GM18511 (cell line): ENCODE measurements around the gene ZBTB40.

ENCODE experiments used
- ATAC-seq: cut with Tn5 transposase; IDR thresholded peaks from one replicate; pipeline ENCODE4 v1.9.1; 2021; ENCODE audit warnings: mild to moderate bottlenecking, moderate library complexity; ENCODE audit not compliant: unreplicated experiment

The ZBTB40 gene

GRCh38 chr1:22470227-22470626 lies 18.6 kb downstream of the ZBTB40 start:
- ATAC-seq = no peak

GRCh38 chr1:22471078-22471477 lies 19.4 kb downstream of the ZBTB40 start:
- no peak for ATAC-seq

GRCh38 chr1:22471610-22472009 lies 20.0 kb downstream of the ZBTB40 start:
- ATAC-seq = no peak

- ATAC-seq = no peak
Observed at GRCh38 chr1:22472596-22472995, 20.9 kb downstream of the ZBTB40 start.

GRCh38 chr1:22473952-22474351 lies 22.3 kb downstream of the ZBTB40 start:
- no peak for ATAC-seq

DNA sequence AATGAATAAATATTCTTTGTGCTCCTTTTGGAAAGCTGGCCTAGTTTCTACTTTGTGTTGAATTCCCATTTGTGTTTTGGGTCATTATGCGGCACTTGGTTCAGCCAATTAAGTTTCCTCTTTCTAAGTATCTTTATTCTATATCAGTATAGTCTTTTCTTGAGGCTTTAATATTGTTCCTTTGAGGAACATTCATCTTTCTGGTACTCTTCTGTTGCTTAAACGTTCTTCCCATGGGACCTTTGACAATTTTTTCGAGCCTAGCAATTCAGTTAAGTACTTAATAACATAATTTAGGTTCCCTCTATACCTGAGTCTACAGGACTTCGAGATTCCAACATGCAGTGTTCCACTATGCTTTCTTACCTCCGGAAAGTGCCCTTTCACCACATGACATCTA lies 24.9 kb downstream of the ZBTB40 start:
- ATAC-seq = no peak

- ATAC-seq = no peak
Observed at GRCh38 chr1:22483121-22483520, 31.5 kb downstream of the ZBTB40 start.

GRCh38 chr1:22484706-22485345 lies 33.2 kb downstream of the ZBTB40 start:
- no peak for ATAC-seq

DNA sequence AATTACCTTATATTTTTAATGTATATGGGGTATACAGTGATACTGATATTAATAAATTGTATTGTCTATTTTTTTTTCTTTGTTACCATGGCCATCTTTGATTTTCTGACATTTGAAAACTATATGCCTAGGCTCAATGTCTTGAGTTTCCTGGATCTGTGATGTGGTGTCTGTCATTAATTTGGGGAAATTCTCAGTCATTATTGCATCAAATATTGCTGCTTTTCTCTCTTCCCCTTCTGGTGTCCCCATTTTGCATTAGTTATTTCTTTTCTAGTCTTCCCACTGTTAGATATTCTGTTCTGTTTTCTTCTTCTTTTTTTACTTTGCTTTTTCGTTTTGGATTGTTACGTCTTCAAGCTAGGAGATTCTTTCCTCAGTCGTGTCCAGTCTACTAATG lies 33.8 kb downstream of the ZBTB40 start:
- no peak for ATAC-seq

GRCh38 chr1:22487781-22488180 lies 36.1 kb downstream of the ZBTB40 start:
- ATAC-seq = no peak

GRCh38 chr1:22488319-22488718 lies 36.7 kb downstream of the ZBTB40 start:
- ATAC-seq = no peak

DNA sequence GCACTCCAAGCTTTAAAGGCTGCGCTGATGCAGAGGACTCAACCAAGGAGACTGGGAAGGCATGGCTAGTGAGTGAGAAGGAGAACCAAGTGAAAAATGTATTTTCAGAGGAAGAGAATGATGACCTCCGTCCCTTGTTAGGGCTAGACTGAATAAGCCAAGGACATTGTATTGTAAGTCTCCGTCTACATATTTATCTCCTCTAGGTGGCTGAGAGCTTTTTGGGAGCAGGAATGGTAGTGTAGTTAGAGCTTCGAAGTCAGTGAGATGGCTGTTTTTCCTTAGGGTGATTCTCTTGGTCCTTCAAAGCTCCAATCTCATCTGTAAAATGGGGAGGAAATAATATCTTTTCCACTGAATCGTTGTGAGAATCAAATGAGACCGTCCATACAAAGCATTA lies 37.6 kb downstream of the ZBTB40 start:
- ATAC-seq = no peak

DNA sequence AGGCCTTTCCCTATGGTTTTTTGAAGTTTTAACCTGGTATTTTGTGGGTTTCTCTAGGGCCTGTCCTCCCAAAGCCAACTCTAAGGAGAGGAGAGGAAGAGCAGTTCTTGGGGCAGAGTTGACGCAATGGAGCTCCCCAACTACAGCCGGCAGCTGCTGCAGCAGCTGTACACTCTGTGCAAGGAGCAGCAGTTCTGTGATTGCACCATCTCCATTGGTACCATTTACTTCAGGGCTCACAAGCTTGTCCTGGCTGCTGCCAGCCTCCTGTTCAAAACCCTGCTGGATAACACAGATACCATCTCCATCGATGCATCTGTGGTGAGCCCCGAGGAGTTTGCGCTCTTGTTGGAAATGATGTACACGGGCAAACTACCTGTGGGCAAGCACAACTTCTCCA lies 38.2 kb downstream of the ZBTB40 start:
- no peak for ATAC-seq

DNA sequence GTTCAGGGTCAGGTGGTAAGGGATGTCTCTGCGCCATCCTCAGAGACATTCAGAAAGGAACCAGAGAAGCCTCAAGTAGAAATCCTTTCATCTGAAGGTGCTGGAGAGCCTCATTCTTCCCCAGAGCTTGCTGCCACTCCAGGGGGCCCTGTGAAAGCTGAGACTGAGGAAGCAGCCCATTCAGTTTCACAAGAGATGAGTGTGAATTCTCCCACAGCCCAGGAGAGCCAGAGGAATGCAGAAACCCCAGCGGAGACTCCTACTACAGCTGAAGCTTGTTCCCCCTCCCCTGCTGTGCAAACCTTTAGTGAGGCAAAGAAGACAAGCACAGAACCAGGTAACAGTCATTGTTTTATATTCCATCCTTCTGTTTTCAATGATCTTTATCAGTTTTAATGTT lies 38.7 kb downstream of the ZBTB40 start:
- ATAC-seq = no peak

DNA sequence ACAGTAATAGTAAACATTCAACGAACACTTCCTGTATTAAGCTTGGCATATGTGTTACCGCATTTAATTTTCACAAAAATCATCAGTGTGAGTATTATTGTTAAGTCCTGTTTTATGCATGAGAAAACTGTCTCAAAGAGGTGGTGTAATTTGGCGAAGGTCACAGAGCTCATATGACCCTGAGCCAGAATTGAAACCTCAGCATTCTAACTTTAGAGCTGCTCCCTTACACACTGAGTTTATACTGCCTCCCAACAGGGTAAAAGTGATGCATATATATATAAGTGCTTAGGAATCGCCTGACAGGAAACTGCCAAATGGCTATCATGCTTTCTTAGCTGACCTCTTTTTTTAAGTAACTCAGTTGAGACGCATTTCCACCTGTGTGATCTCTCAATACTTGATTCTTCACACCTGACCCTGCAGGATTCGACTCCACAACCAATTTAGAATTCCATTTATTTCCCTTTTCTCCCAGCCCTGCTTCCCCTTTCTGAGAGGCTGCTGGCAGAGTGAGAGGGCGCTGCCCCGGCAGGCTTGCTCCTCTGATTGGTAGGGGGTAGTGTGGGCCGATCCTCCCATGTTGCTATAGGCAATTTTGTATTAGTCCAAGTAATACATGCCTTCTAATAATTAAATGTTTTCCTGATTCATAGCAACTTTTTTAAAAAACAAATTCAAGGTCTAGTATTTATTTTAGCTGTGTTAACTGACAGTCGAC lies 40.5 kb downstream of the ZBTB40 start:
- ATAC-seq = no peak

DNA sequence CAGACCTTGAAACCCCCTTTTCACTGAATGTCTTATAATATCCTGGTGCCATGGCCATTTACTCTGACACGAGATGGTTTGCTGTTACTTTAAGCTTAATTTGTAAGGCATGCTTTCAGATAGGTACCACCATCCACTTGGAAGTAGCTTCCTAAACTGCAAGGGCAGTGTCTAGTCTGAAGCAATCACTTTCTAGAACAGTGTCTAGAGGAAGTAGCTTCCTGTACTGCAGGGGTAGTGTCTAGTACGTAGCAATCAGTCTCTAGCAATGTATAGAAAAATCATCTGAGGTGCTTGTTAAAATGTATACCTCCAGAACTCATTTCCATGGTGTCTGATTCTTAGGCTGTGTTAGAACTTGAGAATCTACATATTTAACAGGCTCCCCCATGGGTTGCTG lies 42.5 kb downstream of the ZBTB40 start:
- ATAC-seq = no peak

- ATAC-seq = no peak
Observed at GRCh38 chr1:22494943-22495579, 43.4 kb downstream of the ZBTB40 start.

DNA sequence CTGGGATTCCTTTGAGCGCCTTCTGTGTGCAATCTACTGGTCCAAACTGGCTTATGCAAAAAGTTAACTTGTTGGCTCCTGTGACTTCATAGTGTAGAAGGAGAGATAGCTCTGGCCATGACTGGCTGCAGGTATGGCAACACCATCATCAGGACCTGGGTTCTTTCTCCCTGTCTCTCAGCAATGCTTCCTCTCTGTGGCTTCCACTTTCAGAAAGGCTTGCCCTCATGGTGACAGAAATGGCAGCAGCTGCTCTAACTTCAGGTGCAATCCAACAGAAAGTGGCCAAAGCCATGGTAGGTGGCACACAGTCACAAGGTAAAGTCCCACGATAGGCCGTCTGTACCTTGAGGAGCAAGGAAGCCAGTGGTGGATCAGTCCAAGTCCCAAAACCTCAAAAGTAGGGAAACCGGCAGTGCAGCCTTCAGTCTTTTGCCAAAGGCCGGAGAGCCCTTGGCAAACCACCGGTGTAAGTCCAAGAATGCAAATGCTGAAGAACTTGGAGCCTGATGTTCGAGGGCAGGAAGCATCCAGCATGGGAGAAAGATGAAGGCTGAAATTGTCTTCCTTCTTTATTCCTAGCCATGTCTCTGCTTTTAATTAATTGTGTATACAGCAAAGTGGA lies 45.0 kb downstream of the ZBTB40 start:
- ATAC-seq = no peak

DNA sequence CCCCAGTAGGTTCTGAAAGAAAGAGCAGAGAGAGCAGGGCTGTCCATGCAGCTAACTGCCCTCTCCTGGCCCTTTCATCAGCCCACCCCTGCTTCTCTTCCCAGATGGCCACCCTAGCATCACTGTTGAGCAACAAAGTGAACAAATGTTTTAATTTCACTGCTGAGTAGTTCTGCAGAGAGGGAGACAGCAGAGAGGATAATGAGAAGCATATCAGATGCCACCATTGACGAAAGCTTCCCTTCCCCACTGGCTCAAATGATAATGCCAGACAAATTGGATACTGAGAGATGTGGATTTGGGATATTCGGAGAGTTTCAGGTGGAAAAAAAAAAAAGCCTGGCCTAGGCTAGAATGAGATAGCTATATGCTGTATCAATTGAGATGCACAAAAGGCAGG lies 46.8 kb downstream of the ZBTB40 start:
- no peak for ATAC-seq

- no peak for ATAC-seq
Observed at GRCh38 chr1:22500058-22500457, 48.4 kb downstream of the ZBTB40 start.

DNA sequence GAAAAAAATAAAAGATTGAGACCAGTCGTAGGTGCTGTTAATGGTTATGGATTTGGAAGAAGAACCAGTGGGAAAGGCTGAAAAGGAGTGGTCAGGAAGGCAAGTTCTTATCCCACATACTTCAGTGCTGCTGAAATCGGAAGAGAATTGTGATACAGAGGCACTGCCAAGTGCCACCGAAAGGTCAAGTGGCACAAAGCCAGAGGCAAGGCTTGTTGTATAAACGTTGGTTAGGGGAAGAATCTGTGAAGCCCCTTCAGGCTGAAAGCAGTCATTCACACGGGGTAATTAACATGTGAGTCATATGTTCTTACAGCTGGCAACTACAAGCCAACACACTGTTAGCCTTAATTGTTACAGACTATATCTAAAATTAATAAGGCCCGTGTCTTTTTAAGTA lies 48.8 kb downstream of the ZBTB40 start:
- no peak for ATAC-seq

- ATAC-seq = no peak
Observed at GRCh38 chr1:22502202-22502601, 50.6 kb downstream of the ZBTB40 start.
